ENCODE data around the gene U2AF1L4. TPM values are rescaled to one million over a fixed set of nuclear protein-coding genes. Genes with fewer than 3 reads are reported as not detected.

The U2AF1L4 gene
- total RNA-seq, 4 donors from 2014 or later = 5.1 to 22.9 (median 13.4) TPM

DNA sequence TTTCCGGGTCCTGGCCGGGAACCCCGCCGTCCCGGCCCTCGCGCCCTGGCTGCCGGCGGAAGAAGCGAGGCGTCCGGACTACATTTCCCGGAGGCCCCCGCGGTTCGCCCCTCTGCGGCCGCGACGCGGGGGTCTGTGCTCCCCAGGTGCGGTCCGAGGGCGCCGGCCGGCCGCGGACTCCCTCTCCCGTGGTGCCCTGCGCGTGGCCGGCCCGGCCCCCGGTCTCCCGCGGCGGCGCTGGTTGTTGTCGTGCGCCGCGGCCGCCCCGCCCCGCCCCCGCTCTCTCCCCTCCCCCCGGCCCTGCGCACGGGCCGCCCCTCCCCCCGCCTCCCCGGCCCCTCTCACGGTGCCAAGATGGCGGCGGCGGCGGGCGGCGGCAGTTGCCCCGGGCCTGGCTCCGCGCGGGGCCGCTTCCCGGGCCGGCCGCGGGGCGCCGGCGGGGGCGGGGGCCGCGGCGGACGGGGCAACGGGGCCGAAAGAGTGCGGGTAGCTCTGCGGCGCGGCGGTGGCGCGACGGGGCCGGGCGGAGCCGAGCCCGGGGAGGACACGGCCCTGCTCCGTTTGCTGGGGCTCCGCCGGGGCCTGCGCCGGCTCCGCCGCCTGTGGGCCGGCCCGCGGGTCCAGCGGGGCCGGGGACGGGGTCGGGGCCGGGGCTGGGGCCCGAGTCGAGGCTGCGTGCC lies 27.4 kb downstream of the U2AF1L4 start, which contains the start of gene KMT2B:
Gene KMT2B (plus strand): TSS at position 339 of the 680 bp plus-strand sequence. CDS start 16 bp downstream, at position 355.
- in situ Hi-C loops (cut with MboI; ENCODE audit: low sequenced_read_pairs in 4 of 4) (loop anchor here in 3 of 4 donors (10.0 to 25.0 kb wide), 3 partner anchors 173 to 217 kb away; partner anchors contain the start of genes TMEM147 (in 2 of the 3), GAPDHS (in 1 of the 3), LRFN3 (in 1 of the 3) and SBSN (in 1 of the 3)), intact Hi-C loops (cut with DNase I; ENCODE audit: low total_unique reads) (loop anchor here (1.0 to 2.0 kb wide), 8 partner anchors 16 to 213 kb away; partner anchors contain the start of genes COX6B1, PSENEN, TMEM147 and U2AF1L4)
- DNase-seq (peak; percentile 92 to 95), ATAC-seq (peak; percentile 70 to 71)
- TF ChIP-seq, protein P1, sequence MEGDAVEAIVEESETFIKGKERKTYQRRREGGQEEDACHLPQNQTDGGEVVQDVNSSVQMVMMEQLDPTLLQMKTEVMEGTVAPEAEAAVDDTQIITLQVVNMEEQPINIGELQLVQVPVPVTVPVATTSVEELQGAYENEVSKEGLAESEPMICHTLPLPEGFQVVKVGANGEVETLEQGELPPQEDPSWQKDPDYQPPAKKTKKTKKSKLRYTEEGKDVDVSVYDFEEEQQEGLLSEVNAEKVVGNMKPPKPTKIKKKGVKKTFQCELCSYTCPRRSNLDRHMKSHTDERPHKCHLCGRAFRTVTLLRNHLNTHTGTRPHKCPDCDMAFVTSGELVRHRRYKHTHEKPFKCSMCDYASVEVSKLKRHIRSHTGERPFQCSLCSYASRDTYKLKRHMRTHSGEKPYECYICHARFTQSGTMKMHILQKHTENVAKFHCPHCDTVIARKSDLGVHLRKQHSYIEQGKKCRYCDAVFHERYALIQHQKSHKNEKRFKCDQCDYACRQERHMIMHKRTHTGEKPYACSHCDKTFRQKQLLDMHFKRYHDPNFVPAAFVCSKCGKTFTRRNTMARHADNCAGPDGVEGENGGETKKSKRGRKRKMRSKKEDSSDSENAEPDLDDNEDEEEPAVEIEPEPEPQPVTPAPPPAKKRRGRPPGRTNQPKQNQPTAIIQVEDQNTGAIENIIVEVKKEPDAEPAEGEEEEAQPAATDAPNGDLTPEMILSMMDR (IDR thresholded peaks at IDR 0.05 in 4 of 5, conservative IDR thresholded peaks at IDR 0.05 in 1 of 5) = no peak
- TF ChIP-seq POLR2A (IDR thresholded peaks at IDR 0.05) = no peak
- Histone ChIP-seq H3K4me3 (peak within 1 kb of the TSS; percentile 92 to 99 (median 96)), H3K4me1 (peaks cover 21 to 25% of the 10 kb centered on the region in 2 donors), H3K9me3 (no peaks in the 10 kb centered on the region), H3K27me3 (no peaks in the 10 kb centered on the region), H3K27ac (peak within 1 kb of the TSS; percentile 89 to 95 (median 93)), H3K36me3 (peaks cover 0 to 29% of the 10 kb centered on the region in 2 donors)

DNA sequence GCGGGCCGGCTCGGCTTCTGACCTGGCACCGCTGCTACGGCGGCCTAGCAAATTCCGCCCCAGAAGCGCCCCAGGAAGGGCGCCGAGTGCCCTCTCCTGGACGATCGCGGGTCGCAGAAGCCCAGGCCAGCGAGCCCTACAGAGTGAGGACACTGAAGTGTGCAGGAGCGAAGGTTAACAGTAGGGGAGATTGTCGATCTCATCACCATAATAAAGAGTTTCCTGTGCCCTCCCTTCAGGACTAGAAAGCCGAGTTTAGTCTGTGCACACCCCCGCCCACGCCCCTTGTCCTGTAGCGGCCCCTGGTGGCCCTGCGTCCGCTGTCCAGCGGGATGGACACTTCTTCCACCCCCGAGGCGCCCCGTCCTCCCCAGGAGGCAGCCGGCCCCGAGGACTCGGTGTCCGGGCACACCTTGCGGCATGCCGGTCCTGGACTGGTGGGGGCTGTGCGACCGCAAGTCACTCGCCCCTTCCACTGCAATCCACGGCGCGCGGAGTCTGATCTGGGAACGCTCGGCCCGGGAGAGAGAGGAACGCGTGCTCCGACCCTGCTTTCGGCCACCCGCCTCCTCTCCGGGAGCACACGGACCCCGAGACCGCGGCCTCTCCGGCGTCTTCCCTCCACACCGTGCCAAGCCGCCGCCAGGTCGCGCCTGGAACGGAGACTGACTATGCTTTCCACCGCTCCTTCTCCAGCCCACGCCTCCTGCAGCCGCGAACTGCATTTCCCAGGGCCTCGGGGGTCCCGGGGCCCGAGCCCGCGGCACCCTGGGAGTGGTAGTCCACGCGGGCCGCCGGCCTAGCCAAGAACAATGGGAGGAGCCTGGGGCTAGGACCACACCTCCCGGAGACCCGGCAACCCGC lies 28.2 kb downstream of the U2AF1L4 start:
- Histone ChIP-seq H3K27ac (peak overlapping the region; percentile 84 to 95 (median 92)), H3K4me1 (peaks cover 21 to 25% of the 10 kb centered on the region in 2 donors), H3K36me3 (peaks cover 0 to 21% of the 10 kb centered on the region in 2 donors), H3K27me3 (no peaks in the 10 kb centered on the region), H3K4me3 (peak overlapping the region; percentile 92 to 99 (median 96)), H3K9me3 (no peaks in the 10 kb centered on the region)
- intact Hi-C loops (cut with DNase I; ENCODE audit: low total_unique reads) = loop anchor here (1.0 to 2.0 kb wide), 10 partner anchors 15 to 214 kb away; partner anchors contain the start of genes COX6B1, HAUS5, PSENEN and TMEM147
- in situ Hi-C loops (cut with MboI; ENCODE audit: low sequenced_read_pairs in 4 of 4) = loop anchor here in 3 of 4 donors (10.0 to 25.0 kb wide), 3 partner anchors 172 to 218 kb away; partner anchors contain the start of genes TMEM147 (in 2 of the 3), GAPDHS (in 1 of the 3), LRFN3 (in 1 of the 3) and SBSN (in 1 of the 3)
- ATAC-seq = peak; percentile 82 to 84
- peak; percentile 75 to 82 for DNase-seq
- TF ChIP-seq, protein P1 (IDR thresholded peaks at IDR 0.05 in 4 of 5, conservative IDR thresholded peaks at IDR 0.05 in 1 of 5) = peak; percentile 97 to 99 (median 98)
- peak; percentile 45 to 48 for TF ChIP-seq POLR2A (IDR thresholded peaks at IDR 0.05)

DNA sequence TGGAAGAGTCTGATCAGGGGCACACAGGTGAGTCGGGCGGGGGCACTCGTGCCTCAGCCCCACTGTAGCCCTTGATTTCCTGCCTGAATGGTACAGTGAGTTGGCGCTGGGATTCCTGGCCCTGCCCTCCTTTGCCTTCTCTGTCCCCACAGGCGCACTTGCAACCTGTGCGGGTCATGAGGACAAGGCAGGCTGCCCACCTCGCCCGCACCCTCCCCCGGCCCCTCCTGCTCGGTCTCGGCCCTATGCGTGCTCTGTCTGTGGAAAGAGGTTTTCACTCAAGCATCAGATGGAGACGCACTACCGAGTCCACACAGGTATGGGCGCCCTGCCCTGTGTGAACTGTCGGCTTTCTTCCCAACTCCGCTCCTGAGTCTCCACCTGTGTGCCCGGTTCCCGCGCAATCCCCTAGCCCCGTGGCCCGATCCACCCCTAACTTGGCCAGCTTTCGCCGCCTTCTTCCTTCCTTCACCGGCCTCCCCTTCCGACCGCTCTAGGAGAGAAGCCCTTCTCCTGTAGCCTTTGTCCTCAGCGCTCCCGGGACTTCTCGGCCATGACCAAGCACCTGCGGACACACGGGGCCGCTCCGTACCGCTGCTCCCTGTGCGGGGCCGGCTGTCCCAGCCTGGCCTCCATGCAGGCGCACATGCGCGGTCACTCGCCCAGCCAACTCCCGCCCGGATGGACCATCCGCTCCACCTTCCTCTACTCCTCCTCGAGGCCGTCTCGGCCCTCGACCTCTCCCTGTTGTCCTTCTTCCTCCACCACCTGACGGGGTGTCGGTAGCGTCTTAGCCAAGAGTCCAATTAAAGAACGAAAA lies 29.0 kb downstream of the U2AF1L4 start:
- H3K36me3 ChIP-seq = peaks cover 0 to 15% of the 10 kb centered on the region in 2 donors
- H3K9me3 ChIP-seq = no peaks in the 10 kb centered on the region
- intact Hi-C loops (cut with DNase I; ENCODE audit: low total_unique reads) (loop anchor here (1.0 to 2.0 kb wide), 3 partner anchors 67 to 167 kb away; partner anchors contain the start of genes COX6B1 and HAUS5), in situ Hi-C loops (cut with MboI; ENCODE audit: low sequenced_read_pairs in 4 of 4) (loop anchor here in 3 of 4 donors (10.0 to 25.0 kb wide), 3 partner anchors 171 to 219 kb away; partner anchors contain the start of genes TMEM147 (in 2 of the 3), GAPDHS (in 1 of the 3), LRFN3 (in 1 of the 3) and SBSN (in 1 of the 3))
- H3K4me3 ChIP-seq = peak overlapping the region; percentile 92 to 99 (median 96)
- no peaks in the 10 kb centered on the region for H3K27me3 ChIP-seq
- H3K4me1 ChIP-seq = peaks cover 21 to 25% of the 10 kb centered on the region in 2 donors
- H3K27ac ChIP-seq = peak overlapping the region; percentile 84 to 95 (median 92)
- peak; percentile 18 to 25 for ATAC-seq
- TF ChIP-seq POLR2A (IDR thresholded peaks at IDR 0.05) = peak in 1 of 2 donors; percentile 34
- TF ChIP-seq, protein P1 (IDR thresholded peaks at IDR 0.05 in 4 of 5, conservative IDR thresholded peaks at IDR 0.05 in 1 of 5) = no peak
- peak in 1 of 2 donors; percentile 29 for DNase-seq
